Calu3 (cell line): ENCODE measurements around the gene DAD1. TPM values are rescaled to one million over a fixed set of nuclear protein-coding genes. Genes with fewer than 3 reads are reported as not detected.

Source experiments
- BruUV-seq: library from RNA; stranded (reverse); fragments of 400-500 nt; replicated peaks from 2 replicates; lab custom pipeline; 2021; lab: Mats Ljungman, UMichigan
- CTCF ChIA-PET: fragments of 300-600 bp; sonication (Branson Sonifier 250); formaldehyde crosslinking; loops from one replicate; lab custom pipeline; 2022; ENCODE audit warnings: antibody characterized with exemption; lab: Charles Lee
- DNase-seq: peaks from one replicate; pipeline ENCODE4 v3.0.0; 2022
- H3K27ac Mint-ChIP-seq: one replicate; pipeline ENCODE4 v1.8.0; 2022; ENCODE audit warnings: mixed read lengths; ENCODE audit not compliant: unreplicated experiment
- H3K27me3 Mint-ChIP-seq: one replicate; pipeline ENCODE4 v1.8.0; 2022; ENCODE audit warnings: mixed read lengths; ENCODE audit not compliant: unreplicated experiment
- H3K36me3 Mint-ChIP-seq: one replicate; pipeline ENCODE4 v1.8.0; 2022; ENCODE audit warnings: mild to moderate bottlenecking, moderate library complexity, mixed read lengths; ENCODE audit not compliant: insufficient read depth, unreplicated experiment
- H3K4me1 Mint-ChIP-seq: one replicate; pipeline ENCODE4 v1.8.0; 2022; ENCODE audit warnings: mild to moderate bottlenecking, low read depth, mixed read lengths; ENCODE audit not compliant: unreplicated experiment
- H3K4me3 Mint-ChIP-seq: one replicate; pipeline ENCODE4 v1.8.0; 2022; ENCODE audit warnings: mild to moderate bottlenecking, low read depth, moderate library complexity, mixed read lengths; ENCODE audit not compliant: unreplicated experiment
- H3K9me3 Mint-ChIP-seq: one replicate; pipeline ENCODE4 v1.8.0; 2022; ENCODE audit warnings: low read depth, mixed read lengths; ENCODE audit not compliant: unreplicated experiment
- CTCF ChIP-seq: fragments of 200-600 bp; IDR thresholded peaks from one replicate; pipeline ENCODE4 v1.8.0; 2022; ENCODE audit warnings: antibody characterized with exemption; ENCODE audit not compliant: unreplicated experiment
- intact Hi-C: fragments of 100-400 bp; cut with micrococcal nuclease; formaldehyde crosslinking; loops from one replicate; pipeline ENCODE4 v1.10.0; 2022; ENCODE audit not compliant: unreplicated experiment
- total RNA-seq: library from RNA; stranded (reverse); gene quantifications from 2 replicates; pipeline ENCODE4 v1.2.3, GENCODE V29; 2022

The DAD1 gene
- total RNA-seq, 1 experiment from 2014 or later: 197 TPM

- H3K9me3 Mint-ChIP-seq: no peaks in the 10 kb centered on the region
- peaks cover 63% of the 10 kb centered on the region for H3K4me1 Mint-ChIP-seq
- DNase-seq: no peak
- TF ChIP-seq CTCF: no peak
- H3K27ac Mint-ChIP-seq: peak overlapping the region; percentile 96
- H3K4me3 Mint-ChIP-seq: peak overlapping the region; percentile 24
- H3K27me3 Mint-ChIP-seq: no peaks in the 10 kb centered on the region
- intact Hi-C loops: loop anchor here (2.0 to 5.0 kb wide), 3 partner anchors 94 to 424 kb away; partner anchors contain the start of gene AJUBA
- BruUV-seq: no TSS peak
- peaks cover 42% of the 10 kb centered on the region for H3K36me3 Mint-ChIP-seq
- CTCF ChIA-PET: interaction anchor here (0.6 kb wide), 1 partner anchor 43 kb away, joined by 3 read pairs; no protein-coding TSS in a partner anchor
These were observed 31.2 kb downstream of the DAD1 start for GRCh38 chr14:22557846-22558220.

- peak overlapping the region; percentile 96 for H3K27ac Mint-ChIP-seq
- no peaks in the 10 kb centered on the region for H3K27me3 Mint-ChIP-seq
- no TSS peak for BruUV-seq
- CTCF ChIA-PET: interaction anchor here (1.0 to 1.9 kb wide), 8 partner anchors 13 to 294 kb away, joined by 3 to 18 read pairs (median 7); partner anchors contain the start of genes DAD1 and OXA1L
- peaks cover 63% of the 10 kb centered on the region for H3K4me1 Mint-ChIP-seq
- intact Hi-C loops: loop anchor here (2.0 to 5.0 kb wide), 3 partner anchors 95 to 425 kb away; partner anchors contain the start of gene AJUBA
- peak; percentile 94 for TF ChIP-seq CTCF
- DNase-seq: peak; percentile 89
- H3K36me3 Mint-ChIP-seq: peaks cover 42% of the 10 kb centered on the region
- peak overlapping the region; percentile 24 for H3K4me3 Mint-ChIP-seq
- no peaks in the 10 kb centered on the region for H3K9me3 Mint-ChIP-seq
These were observed 31.9 kb downstream of the DAD1 start for GRCh38 chr14:22556990-22557623.

GRCh38 chr14:22556021-22556989 lies 32.7 kb downstream of the DAD1 start:
- Mint-ChIP-seq H3K9me3 (no peaks in the 10 kb centered on the region), H3K27me3 (no peaks in the 10 kb centered on the region), H3K4me3 (peak overlapping the region; percentile 24), H3K27ac (peak overlapping the region; percentile 96), H3K4me1 (peaks cover 55% of the 10 kb centered on the region), H3K36me3 (peaks cover 36% of the 10 kb centered on the region)
- peak; percentile 77 for DNase-seq
- intact Hi-C loops: loop anchor here (2.0 to 5.0 kb wide), 3 partner anchors 96 to 426 kb away; partner anchors contain the start of gene AJUBA
- no peak for TF ChIP-seq CTCF
- CTCF ChIA-PET: interaction anchor here (0.6 to 1.9 kb wide), 14 partner anchors 14 to 295 kb away, joined by 3 to 18 read pairs (median 3); partner anchors contain the start of genes DAD1 and OXA1L
- no TSS peak for BruUV-seq

GRCh38 chr14:22555384-22556011 lies 33.5 kb downstream of the DAD1 start:
- peaks cover 28% of the 10 kb centered on the region for H3K36me3 Mint-ChIP-seq
- no peaks in the 10 kb centered on the region for H3K27me3 Mint-ChIP-seq
- H3K9me3 Mint-ChIP-seq: no peaks in the 10 kb centered on the region
- BruUV-seq: no TSS peak
- DNase-seq: no peak
- peak overlapping the region; percentile 24 for H3K4me3 Mint-ChIP-seq
- CTCF ChIA-PET: interaction anchor here (0.9 to 1.9 kb wide), 9 partner anchors 15 to 295 kb away, joined by 3 to 18 read pairs (median 3); partner anchors contain the start of gene DAD1
- no peak for TF ChIP-seq CTCF
- intact Hi-C loops: loop anchor here (2.0 to 5.0 kb wide), 3 partner anchors 97 to 427 kb away; partner anchors contain the start of gene AJUBA
- peak overlapping the region; percentile 96 for H3K27ac Mint-ChIP-seq
- peaks cover 47% of the 10 kb centered on the region for H3K4me1 Mint-ChIP-seq
